ENCODE measurements around the gene AIRE. TPM values are rescaled to one million over a fixed set of nuclear protein-coding genes. Genes with fewer than 3 reads are reported as not detected.

The AIRE gene
- under 0.01 and 0.05 TPM in 2 replicates for total RNA-seq

GRCh38 chr21:44285138-44285992 is at the start of gene AIRE:
TSS of gene AIRE (plus strand) at chr21:44285876. CDS start at chr21:44286007, 131 bp downstream.

GRCh38 chr21:44240842-44241241 is 44.8 kb upstream of the AIRE start, which contains the start of gene ICOSLG:
TSS of gene ICOSLG (minus strand) at chr21:44240943. CDS start at chr21:44240817, 126 bp downstream.

GRCh38 chr21:44261675-44262295 is 23.9 kb upstream of the AIRE start, which contains the start of gene DNMT3L:
TSS of gene DNMT3L (minus strand) at chr21:44261897. CDS start at chr21:44261259, 638 bp downstream.

GRCh38 chr21:44299458-44300261 is 14.0 kb downstream of the AIRE start, which contains the start of gene PFKL:
TSS of gene PFKL (plus strand) at chr21:44300053. CDS start at chr21:44300106, 53 bp downstream.

GRCh38 chr21:44338971-44339910 is 53.6 kb downstream of the AIRE start, which contains the start of gene CFAP410:
TSS of gene CFAP410 (minus strand) at chr21:44339390. CDS start at chr21:44339194, 196 bp downstream.

Other genes starting within 250 kb of the AIRE start
- 4.8 and 6.7 TPM in 2 replicates for gene PWP2, start 178.5 kb upstream of the AIRE start, total RNA-seq
- gene GATD3, start 152.2 kb upstream of the AIRE start, total RNA-seq, result 8.5 and 17.8 TPM in 2 replicates
- gene ICOSLG, start 44.9 kb upstream of the AIRE start, total RNA-seq, result under 0.01 and 0.46 TPM in 2 replicates
- not detected in 2 replicates for gene DNMT3L, start 24.0 kb upstream of the AIRE start, total RNA-seq
- 263 and 312 TPM in 2 replicates for gene PFKL, start 14.2 kb downstream of the AIRE start, total RNA-seq
- gene CFAP410, start 53.5 kb downstream of the AIRE start, total RNA-seq, result 6.2 and 6.9 TPM in 2 replicates
- under 0.01 TPM in 1 of 2 replicates, not detected in the other for gene TRPM2, start 67.7 kb downstream of the AIRE start, total RNA-seq
- gene LRRC3, start 169.6 kb downstream of the AIRE start, total RNA-seq, result 0.78 and 0.89 TPM in 2 replicates